Smooth muscle cell (in vitro differentiated cells): Measurements from ENCODE around the gene DTNBP1. TPM values are rescaled to one million over a fixed set of nuclear protein-coding genes. Genes with fewer than 3 reads are reported as not detected.

ENCODE experiments used
- DNase-seq: peaks from one replicate; lab custom pipeline; 2025; ENCODE audit not compliant: unreplicated experiment; lab: John Stamatoyannopoulos, UW
- H2AFZ ChIP-seq: fragments of 200-600 bp; sonication (generic); 2 replicates; pipeline ENCODE4 v1.6.0; 2016; ENCODE audit warnings: antibody characterized with exemption, low read depth, mild to moderate bottlenecking
- H3F3A ChIP-seq: fragments of 200-600 bp; sonication (generic); 2 replicates; pipeline ENCODE4 v1.6.0; 2017; ENCODE audit warnings: antibody characterized with exemption, low read depth
- H3K27ac ChIP-seq: fragments of 200-600 bp; sonication (generic); 2 replicates; pipeline ENCODE4 v1.5.1; 2016; ENCODE audit warnings: low read depth, mild to moderate bottlenecking
- H3K27me3 ChIP-seq: fragments of 200-600 bp; sonication (generic); 2 replicates; pipeline ENCODE4 v1.6.1; 2016; ENCODE audit warnings: low read depth, mild to moderate bottlenecking
- H3K36me3 ChIP-seq: fragments of 200-600 bp; sonication (generic); 2 replicates; pipeline ENCODE4 v1.5.1; 2016; ENCODE audit warnings: low read depth
- H3K4me1 ChIP-seq: fragments of 200-600 bp; sonication (generic); 2 replicates; pipeline ENCODE4 v1.5.1; 2016; ENCODE audit warnings: low read depth
- H3K4me2 ChIP-seq: fragments of 200-600 bp; sonication (generic); 2 replicates; pipeline ENCODE4 v1.6.0; 2016; ENCODE audit warnings: mild to moderate bottlenecking
- H3K4me3 ChIP-seq: fragments of 200-600 bp; sonication (generic); 2 replicates; pipeline ENCODE4 v1.5.1; 2016; ENCODE audit warnings: mild to moderate bottlenecking
- H3K79me2 ChIP-seq: fragments of 200-600 bp; sonication (generic); 2 replicates; pipeline ENCODE4 v1.6.0; 2016; ENCODE audit warnings: low read depth, mild to moderate bottlenecking
- H3K9ac ChIP-seq: fragments of 200-600 bp; sonication (generic); 2 replicates; pipeline ENCODE4 v1.6.0; 2016; ENCODE audit warnings: low read depth
- H3K9me3 ChIP-seq: fragments of 200-600 bp; sonication (generic); replicated peaks from 2 replicates; pipeline ENCODE4 v1.5.1; 2016; ENCODE audit warnings: low read depth
- H4K20me1 ChIP-seq: fragments of 200-600 bp; sonication (generic); 2 replicates; pipeline ENCODE4 v1.6.0; 2016; ENCODE audit warnings: low read depth
- WGBS: methylation state at CpG from one replicate; pipeline ENCODE4 v1.1.7; 2016; ENCODE audit warnings: low lambda C conversion rate; 5-methylcytosine and 5-hydroxymethylcytosine counted together
- polyA plus RNA-seq: library from polyadenylated mRNA; unstranded; fragments of >200 nt; fragmentation: Nextera tagmentation; extraction: Ambion mirVana; gene quantifications from 2 replicates; pipeline ENCODE4 v1.2.1, GENCODE V29; 2016
- total RNA-seq: library from RNA; depleted of rRNA; stranded (reverse); fragments of >200 nt; gene quantifications from 2 replicates; pipeline ENCODE4 v1.2.3, GENCODE V29; 2014
- TF ChIP-seq, protein P1 (sequence below): fragments of 200-600 bp; sonication (generic); IDR thresholded peaks from 2 replicates; pipeline ENCODE4 v1.5.1; 2017; ENCODE audit warnings: borderline replicate concordance, mild to moderate bottlenecking, antibody characterized with exemption; ENCODE audit not compliant: insufficient read depth, poor library complexity, severe bottlenecking

Gene DTNBP1
- total and polyA plus RNA-seq, 2 experiments from 2014 or later, result 11.9 to 24.2 TPM

- peaks cover 25% of the 10 kb centered on the region for H3K4me1 ChIP-seq
- H3K36me3 ChIP-seq, result no peaks in the 10 kb centered on the region
- no peak overlapping the region for H3K4me2 ChIP-seq
- no peaks in the 10 kb centered on the region for H3K27me3 ChIP-seq
- TF ChIP-seq, protein P1, sequence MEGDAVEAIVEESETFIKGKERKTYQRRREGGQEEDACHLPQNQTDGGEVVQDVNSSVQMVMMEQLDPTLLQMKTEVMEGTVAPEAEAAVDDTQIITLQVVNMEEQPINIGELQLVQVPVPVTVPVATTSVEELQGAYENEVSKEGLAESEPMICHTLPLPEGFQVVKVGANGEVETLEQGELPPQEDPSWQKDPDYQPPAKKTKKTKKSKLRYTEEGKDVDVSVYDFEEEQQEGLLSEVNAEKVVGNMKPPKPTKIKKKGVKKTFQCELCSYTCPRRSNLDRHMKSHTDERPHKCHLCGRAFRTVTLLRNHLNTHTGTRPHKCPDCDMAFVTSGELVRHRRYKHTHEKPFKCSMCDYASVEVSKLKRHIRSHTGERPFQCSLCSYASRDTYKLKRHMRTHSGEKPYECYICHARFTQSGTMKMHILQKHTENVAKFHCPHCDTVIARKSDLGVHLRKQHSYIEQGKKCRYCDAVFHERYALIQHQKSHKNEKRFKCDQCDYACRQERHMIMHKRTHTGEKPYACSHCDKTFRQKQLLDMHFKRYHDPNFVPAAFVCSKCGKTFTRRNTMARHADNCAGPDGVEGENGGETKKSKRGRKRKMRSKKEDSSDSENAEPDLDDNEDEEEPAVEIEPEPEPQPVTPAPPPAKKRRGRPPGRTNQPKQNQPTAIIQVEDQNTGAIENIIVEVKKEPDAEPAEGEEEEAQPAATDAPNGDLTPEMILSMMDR, result no peak
- H4K20me1 ChIP-seq, result peaks cover 26% of the 10 kb centered on the region
- no peaks in the 10 kb centered on the region for H3K79me2 ChIP-seq
- H2AFZ ChIP-seq, result no peak overlapping the region
- H3K27ac ChIP-seq, result no peak overlapping the region
- no peak overlapping the region for H3K9ac ChIP-seq
- H3K9me3 ChIP-seq, result no peaks in the 10 kb centered on the region
- no peak overlapping the region for H3K4me3 ChIP-seq
- 100% methylated on average over 1 of the region's 1 CpG for WGBS
- no peak for DNase-seq
- H3F3A ChIP-seq, result peaks cover 5% of the 10 kb centered on the region
These were observed 43.5 kb downstream of the DTNBP1 start for GRCh38 chr6:15619330-15619729.

GRCh38 chr6:15618685-15619084, 44.1 kb downstream of the DTNBP1 start:
- TF ChIP-seq, protein P1, result no peak
- peaks cover 25% of the 10 kb centered on the region for H3K4me1 ChIP-seq
- H3K4me2 ChIP-seq, result no peak overlapping the region
- H3K79me2 ChIP-seq, result no peaks in the 10 kb centered on the region
- WGBS, result 92% methylated on average over 6 of the region's 6 CpGs
- peaks cover 21% of the 10 kb centered on the region for H4K20me1 ChIP-seq
- H3K9me3 ChIP-seq, result no peaks in the 10 kb centered on the region
- no peaks in the 10 kb centered on the region for H3K36me3 ChIP-seq
- peaks cover 5% of the 10 kb centered on the region for H3F3A ChIP-seq
- DNase-seq, result no peak
- no peak overlapping the region for H2AFZ ChIP-seq
- H3K27ac ChIP-seq, result no peak overlapping the region
- H3K4me3 ChIP-seq, result no peak overlapping the region
- no peak overlapping the region for H3K9ac ChIP-seq
- H3K27me3 ChIP-seq, result no peaks in the 10 kb centered on the region

- DNase-seq, result no peak
- Histone ChIP-seq H3K27me3 (no peaks in the 10 kb centered on the region), H3K79me2 (no peaks in the 10 kb centered on the region), H4K20me1 (peaks cover 11% of the 10 kb centered on the region), H3F3A (peaks cover 5% of the 10 kb centered on the region), H3K4me2 (no peak overlapping the region), H3K27ac (no peak overlapping the region), H3K36me3 (no peaks in the 10 kb centered on the region), H3K9me3 (no peaks in the 10 kb centered on the region), H3K4me1 (peaks cover 16% of the 10 kb centered on the region), H2AFZ (no peak overlapping the region), H3K4me3 (no peak overlapping the region), H3K9ac (no peak overlapping the region)
- TF ChIP-seq, protein P1, result no peak
- 74% methylated on average over 5 of the region's 5 CpGs for WGBS
These were observed 46.6 kb downstream of the DTNBP1 start for GRCh38 chr6:15616261-15616660.

GRCh38 chr6:15615802-15616201, 47.0 kb downstream of the DTNBP1 start:
- H3K27ac ChIP-seq, result no peak overlapping the region
- no peaks in the 10 kb centered on the region for H3K27me3 ChIP-seq
- H3K9ac ChIP-seq, result no peak overlapping the region
- no peaks in the 10 kb centered on the region for H3K79me2 ChIP-seq
- H3K4me3 ChIP-seq, result no peak overlapping the region
- peaks cover 6% of the 10 kb centered on the region for H4K20me1 ChIP-seq
- no peaks in the 10 kb centered on the region for H3K36me3 ChIP-seq
- H3K4me1 ChIP-seq, result peaks cover 11% of the 10 kb centered on the region
- no peak for DNase-seq
- H3K9me3 ChIP-seq, result no peaks in the 10 kb centered on the region
- H3F3A ChIP-seq, result peaks cover 5% of the 10 kb centered on the region
- no peak overlapping the region for H3K4me2 ChIP-seq
- no peak overlapping the region for H2AFZ ChIP-seq
- 66% methylated on average over 2 of the region's 2 CpGs for WGBS
- TF ChIP-seq, protein P1, result no peak
